OCI-LY7 (cell line): ENCODE data around the gene SEC22A. TPM values are rescaled to one million over a fixed set of nuclear protein-coding genes. Genes with fewer than 3 reads are reported as not detected.
A peak's percentile ranks its signal among the peaks of the same experiment; 100 is the strongest.

Source experiments
- BruUV-seq: library from RNA; stranded (reverse); fragments of 400-500 nt; replicated peaks from 2 replicates; lab custom pipeline; 2021; lab: Mats Ljungman, UMichigan
- CTCF ChIA-PET: fragments of 300-600 bp; sonication (Branson Sonifier 250); formaldehyde crosslinking; loops from one replicate; lab custom pipeline; 2022; ENCODE audit warnings: antibody characterized with exemption; ENCODE audit not compliant: unreplicated experiment; lab: Charles Lee
- POLR2A ChIA-PET: fragments of 300-600 bp; sonication (Branson Sonifier 250); formaldehyde crosslinking; loops from one replicate; lab custom pipeline; 2022; ENCODE audit warnings: antibody characterized with exemption; lab: Charles Lee
- DNase-seq: peaks from one replicate; pipeline ENCODE4 v3.0.0-alpha.2; 2015; ENCODE audit warnings: low spot score
- H2AFZ ChIP-seq: fragments of 200-600 bp; sonication (generic), shearing (Covaris generic); 2 replicates; pipeline ENCODE4 v1.6.1; 2014; ENCODE audit warnings: mild to moderate bottlenecking, antibody characterized with exemption, low read length, moderate library complexity
- H3K27ac ChIP-seq: fragments of 200-600 bp; sonication (generic); 2 replicates; pipeline ENCODE4 v1.5.1; 2014; ENCODE audit warnings: mixed run types, low read depth, mild to moderate bottlenecking, moderate library complexity, low read length, inconsistent platforms; ENCODE audit not compliant: poor library complexity, severe bottlenecking
- H3K36me3 ChIP-seq: fragments of 200-600 bp; sonication (generic); 2 replicates; pipeline ENCODE4 v1.6.1; 2014; ENCODE audit warnings: mild to moderate bottlenecking, antibody characterized with exemption, low read length, moderate library complexity, mixed read lengths; ENCODE audit not compliant: insufficient read depth
- H3K4me1 ChIP-seq: fragments of 200-600 bp; sonication (generic); 2 replicates; pipeline ENCODE4 v1.5.1; 2014; ENCODE audit warnings: mild to moderate bottlenecking, low read length; ENCODE audit not compliant: insufficient read depth, poor library complexity, severe bottlenecking
- H3K4me2 ChIP-seq: fragments of 200-600 bp; sonication (generic); 2 replicates; pipeline ENCODE4 v1.6.1; 2014; ENCODE audit warnings: mild to moderate bottlenecking, low read length
- H3K4me3 ChIP-seq: fragments of 200-600 bp; sonication (generic); 2 replicates; pipeline ENCODE4 v1.5.1; 2014; ENCODE audit warnings: mild to moderate bottlenecking, low read depth, low read length; ENCODE audit not compliant: poor library complexity, severe bottlenecking
- H3K79me2 ChIP-seq: fragments of 200-600 bp; sonication (generic); 2 replicates; pipeline ENCODE4 v1.6.1; 2016; ENCODE audit warnings: low read depth, mild to moderate bottlenecking, low read length, moderate library complexity, mixed read lengths; ENCODE audit not compliant: insufficient read depth
- H3K9me2 ChIP-seq: fragments of 200-600 bp; sonication (generic); 2 replicates; pipeline ENCODE4 v1.6.1; 2016; ENCODE audit warnings: mild to moderate bottlenecking, low read length, mixed read lengths; ENCODE audit not compliant: insufficient read depth
- H3K9me3 ChIP-seq: fragments of 200-600 bp; sonication (generic); 2 replicates; pipeline ENCODE4 v1.6.1; 2014; ENCODE audit warnings: mild to moderate bottlenecking, mixed run types, low read length, mixed read lengths
- H4K20me1 ChIP-seq: fragments of 200-600 bp; sonication (generic); 2 replicates; pipeline ENCODE4 v1.6.1; 2014; ENCODE audit warnings: mild to moderate bottlenecking, antibody characterized with exemption, low read length, moderate library complexity, mixed read lengths; ENCODE audit not compliant: insufficient read depth
- CTCF ChIP-seq: fragments of 200-600 bp; sonication (generic); conservative IDR thresholded peaks from 2 replicates; pipeline ENCODE4 v1.5.1; 2014; ENCODE audit warnings: mild to moderate bottlenecking, antibody characterized with exemption, low read length, moderate library complexity, mixed read lengths
- EZH2phosphoT487 ChIP-seq: fragments of 200-600 bp; sonication (generic); IDR thresholded peaks from 2 replicates; pipeline ENCODE4 v1.6.1; 2018; ENCODE audit warnings: low read depth, borderline replicate concordance, mild to moderate bottlenecking, mixed run types, antibody characterized with exemption, low read length, moderate library complexity, mixed read lengths
- intact Hi-C: fragments of 100-400 bp; cut with micrococcal nuclease; formaldehyde crosslinking; loops from one replicate; pipeline ENCODE4 v1.10.0; 2022; ENCODE audit not compliant: unreplicated experiment
- total RNA-seq, 2 experiments: library from RNA; depleted of rRNA in 1 of 2; stranded (reverse); fragments of >200 nt in 1 of 2; shearing (Covaris generic) in 1 of 2; gene quantifications; 2 replicates each; pipeline ENCODE4 v1.2.3, GENCODE V29; 2014 to 2022

The SEC22A gene
- total RNA-seq, 2 experiments from 2014 or later: 22.0 to 24.5 TPM

GRCh38 chr3:123153125-123154019, 48.4 kb upstream of the SEC22A start:
- peak overlapping the region; percentile 57 for H3K4me2 ChIP-seq
- H3K9me3 ChIP-seq: no peaks in the 10 kb centered on the region
- no peaks in the 10 kb centered on the region for H3K9me2 ChIP-seq
- peaks cover 22% of the 10 kb centered on the region for H3K4me1 ChIP-seq
- peak; percentile 63 for DNase-seq
- intact Hi-C loops: no loop called here
- peaks cover 16% of the 10 kb centered on the region for H3K36me3 ChIP-seq
- ChIA-PET POLR2A (interaction anchor here (0.6 to 2.1 kb wide), 6 partner anchors 10 to 369 kb away, joined by 3 to 10 read pairs (median 3); partner anchors contain the start of gene SEC22A), CTCF (no interaction called here)
- no peak overlapping the region for H3K4me3 ChIP-seq
- TF ChIP-seq CTCF: peak; percentile 58
- no peak for TF ChIP-seq EZH2phosphoT487
- no TSS peak for BruUV-seq
- no peaks in the 10 kb centered on the region for H3K79me2 ChIP-seq
- H4K20me1 ChIP-seq: no peaks in the 10 kb centered on the region
- H2AFZ ChIP-seq: peak overlapping the region; percentile 27; the same call in 1 of the 2 replicates
- peak overlapping the region; percentile 63 for H3K27ac ChIP-seq

GRCh38 chr3:123154020-123154985, 47.4 kb upstream of the SEC22A start:
- POLR2A ChIA-PET: interaction anchor here (0.6 to 2.1 kb wide), 4 partner anchors 10 to 370 kb away, joined by 3 to 10 read pairs (median 4); partner anchors contain the start of gene SEC22A
- H3K36me3 ChIP-seq: peaks cover 16% of the 10 kb centered on the region
- peak overlapping the region; percentile 27; the same call in 1 of the 2 replicates for H2AFZ ChIP-seq
- H3K27ac ChIP-seq: no peak overlapping the region
- H3K4me3 ChIP-seq: no peak overlapping the region
- H3K9me3 ChIP-seq: no peaks in the 10 kb centered on the region
- BruUV-seq: no TSS peak
- DNase-seq: no peak
- no peaks in the 10 kb centered on the region for H4K20me1 ChIP-seq
- no peak overlapping the region for H3K4me2 ChIP-seq
- peaks cover 22% of the 10 kb centered on the region for H3K4me1 ChIP-seq
- intact Hi-C loops: no loop called here
- TF ChIP-seq EZH2phosphoT487 (no peak), CTCF (no peak)
- H3K79me2 ChIP-seq: no peaks in the 10 kb centered on the region
- H3K9me2 ChIP-seq: no peaks in the 10 kb centered on the region
- CTCF ChIA-PET: no interaction called here
